Measurements from ENCODE around the gene SDK2. TPM values are rescaled to one million over a fixed set of nuclear protein-coding genes. Genes with fewer than 3 reads are reported as not detected.
A peak's percentile ranks its signal among the peaks of the same experiment; 100 is the strongest.

The SDK2 gene
- polyA plus RNA-seq, 1 experiment, result 0.01 TPM

GRCh38 chr17:73430165-73430680, 214.0 kb downstream of the SDK2 start:
- TF ChIP-seq CTCF (IDR thresholded peaks at IDR 0.05; ENCODE audit: low read depth, low read length), result no peak
- Histone ChIP-seq H3K9me3 (ENCODE audit: control insufficient read depth, insufficient read depth, low read length) (no peaks in the 10 kb centered on the region; the same call in 1 of the 2 replicates), H3K27ac (ENCODE audit: low read depth, low read length) (no peak overlapping the region), H3K4me3 (ENCODE audit: low read depth, low read length) (no peak overlapping the region), H3K27me3 (ENCODE audit: control insufficient read depth, insufficient read depth, low read length) (peaks cover 3% of the 10 kb centered on the region)
- no peak for DNase-seq (ENCODE audit: low read depth, low spot score)
- ChIA-PET CTCF (interaction anchor here (0.6 to 4.6 kb wide), 17 partner anchors 8 to 769 kb away, joined by 3 to 48 read pairs (median 6); no protein-coding TSS in a partner anchor), POLR2A (no interaction called here)

GRCh38 chr17:73429440-73430164, 214.6 kb downstream of the SDK2 start:
- Histone ChIP-seq H3K27me3 (ENCODE audit: control insufficient read depth, insufficient read depth, low read length) (peaks cover 3% of the 10 kb centered on the region), H3K27ac (ENCODE audit: low read depth, low read length) (no peak overlapping the region), H3K4me3 (ENCODE audit: low read depth, low read length) (no peak overlapping the region), H3K9me3 (ENCODE audit: control insufficient read depth, insufficient read depth, low read length) (no peaks in the 10 kb centered on the region)
- peak; percentile 34 for DNase-seq (ENCODE audit: low read depth, low spot score)
- TF ChIP-seq CTCF (IDR thresholded peaks at IDR 0.05; ENCODE audit: low read depth, low read length), result peak; percentile 97
- ChIA-PET CTCF (interaction anchor here (0.6 to 4.6 kb wide), 19 partner anchors 9 to 770 kb away, joined by 3 to 48 read pairs (median 5); no protein-coding TSS in a partner anchor), POLR2A (interaction anchor here (0.7 kb wide), 1 partner anchor 184 kb away, joined by 4 read pairs; no protein-coding TSS in a partner anchor)

- TF ChIP-seq CTCF (IDR thresholded peaks at IDR 0.05; ENCODE audit: low read depth, low read length), result no peak
- Histone ChIP-seq H3K9me3 (ENCODE audit: control insufficient read depth, insufficient read depth, low read length) (no peaks in the 10 kb centered on the region), H3K4me3 (ENCODE audit: low read depth, low read length) (no peak overlapping the region), H3K27ac (ENCODE audit: low read depth, low read length) (no peak overlapping the region), H3K27me3 (ENCODE audit: control insufficient read depth, insufficient read depth, low read length) (peaks cover 3% of the 10 kb centered on the region)
- CTCF ChIA-PET, result interaction anchor here (4.4 to 4.6 kb wide), 2 partner anchors 750 to 773 kb away, joined by 45 to 48 read pairs; no protein-coding TSS in a partner anchor
- DNase-seq (ENCODE audit: low read depth, low spot score), result no peak
- POLR2A ChIA-PET, result no interaction called here
Measured at GRCh38 chr17:73427198-73427597, 217.0 kb downstream of the SDK2 start.

- no peak for TF ChIP-seq CTCF (IDR thresholded peaks at IDR 0.05; ENCODE audit: low read depth, low read length)
- Histone ChIP-seq H3K27me3 (ENCODE audit: control insufficient read depth, insufficient read depth, low read length) (no peaks in the 10 kb centered on the region), H3K9me3 (ENCODE audit: control insufficient read depth, insufficient read depth, low read length) (no peaks in the 10 kb centered on the region), H3K4me3 (ENCODE audit: low read depth, low read length) (no peak overlapping the region), H3K27ac (ENCODE audit: low read depth, low read length) (no peak overlapping the region)
- POLR2A ChIA-PET, result interaction anchor here (0.6 kb wide), 1 partner anchor 318 kb away, joined by 3 read pairs; no protein-coding TSS in a partner anchor
- DNase-seq (ENCODE audit: low read depth, low spot score), result no peak
- CTCF ChIA-PET, result interaction anchor here (1.5 kb wide), 1 partner anchor 751 kb away, joined by 4 read pairs; no protein-coding TSS in a partner anchor
Measured at GRCh38 chr17:73424571-73424970, 219.7 kb downstream of the SDK2 start.

- no peak overlapping the region for H3K27ac ChIP-seq (ENCODE audit: low read depth, low read length)
- no peak for TF ChIP-seq CTCF (IDR thresholded peaks at IDR 0.05; ENCODE audit: low read depth, low read length)
- H3K4me3 ChIP-seq (ENCODE audit: low read depth, low read length), result no peak overlapping the region
- no peak for DNase-seq (ENCODE audit: low read depth, low spot score)
- CTCF ChIA-PET, result interaction anchor here (1.5 kb wide), 1 partner anchor 752 kb away, joined by 4 read pairs; no protein-coding TSS in a partner anchor
- H3K27me3 ChIP-seq (ENCODE audit: control insufficient read depth, insufficient read depth, low read length), result no peaks in the 10 kb centered on the region
- POLR2A ChIA-PET, result no interaction called here
- H3K9me3 ChIP-seq (ENCODE audit: control insufficient read depth, insufficient read depth, low read length), result no peaks in the 10 kb centered on the region
Measured at GRCh38 chr17:73423806-73424205, 220.4 kb downstream of the SDK2 start.

Data from AG04450 (cell line).